RPMI7951 (cell line): ENCODE results near the gene RETN. TPM values are rescaled to one million over a fixed set of nuclear protein-coding genes. Genes with fewer than 3 reads are reported as not detected.

Source experiments
- DNase-seq: peaks from one replicate; pipeline ENCODE4 v3.0.0-alpha.2; 2012; ENCODE audit warnings: low read depth
- total RNA-seq: library from RNA; depleted of rRNA; stranded (reverse); fragments of >200 nt; shearing (Covaris generic); gene quantifications from 2 replicates; pipeline ENCODE4 v1.2.3, GENCODE V29; 2014; rRNA removed

RETN gene
- total RNA-seq, 1 experiment from 2014 or later: not detected

- no peak for DNase-seq
Observed at GRCh38 chr19:7705387-7706187, 36.7 kb downstream of the RETN start.

DNA sequence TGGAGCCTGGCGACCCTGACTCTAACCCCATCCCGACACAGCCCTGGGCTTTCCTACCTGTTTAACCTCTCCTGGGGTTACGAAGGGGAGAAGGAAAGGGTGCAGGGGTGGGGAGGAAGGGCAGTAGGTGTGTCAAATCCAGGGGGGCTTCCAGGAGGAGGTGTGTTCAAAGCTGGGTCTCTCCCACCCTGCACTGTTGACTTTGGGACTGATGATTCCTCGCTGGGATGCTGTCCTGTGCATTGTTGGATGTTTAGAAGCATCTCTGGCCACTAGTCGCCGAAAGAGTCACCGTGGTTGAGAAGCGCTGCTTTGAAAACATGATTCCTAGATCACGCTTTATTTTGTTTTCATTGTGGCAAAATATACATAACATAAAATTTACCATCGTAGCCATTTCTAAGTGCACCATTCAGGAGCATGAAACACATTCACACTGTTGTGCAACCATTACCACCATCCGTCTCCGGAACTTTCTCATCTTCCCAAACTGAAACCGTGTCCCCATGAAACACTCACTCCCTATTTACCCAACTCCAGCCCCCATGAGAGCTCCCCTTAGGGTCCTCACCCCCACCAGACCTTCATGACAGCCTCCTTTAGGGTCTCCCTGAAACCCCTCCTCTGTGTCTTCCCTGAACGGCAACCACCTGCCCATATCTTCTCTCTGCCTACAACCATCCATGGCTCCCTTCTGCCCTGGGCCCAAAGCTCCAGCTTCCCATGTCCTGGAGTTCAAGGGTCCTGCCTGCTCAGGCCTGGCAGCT, 37.5 kb downstream of the RETN start:
- no peak for DNase-seq

DNA sequence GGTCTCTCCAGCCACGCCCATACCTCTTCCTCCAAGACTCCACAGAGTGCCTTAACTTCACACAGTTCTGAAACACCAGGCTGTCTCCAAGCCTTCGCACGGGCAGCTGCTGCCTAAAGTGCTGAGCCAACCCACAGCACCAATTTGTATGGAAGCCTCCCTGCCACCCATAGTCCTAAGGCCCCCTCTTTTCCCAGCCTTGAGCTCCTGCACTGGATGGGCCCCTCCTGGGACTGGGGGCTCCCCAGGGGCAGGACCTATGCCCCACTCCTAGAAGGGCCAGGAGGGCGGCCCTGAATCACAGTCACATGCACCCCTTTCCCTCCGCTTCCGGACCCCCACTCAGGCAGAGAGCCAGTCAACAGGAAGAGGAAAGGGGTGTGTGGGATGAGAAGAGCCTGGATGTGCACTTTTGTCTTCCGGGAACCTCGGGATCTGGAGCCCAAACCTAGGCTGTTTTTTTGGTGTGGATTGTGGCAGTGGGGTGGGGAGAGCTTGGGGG, 38.2 kb downstream of the RETN start:
- DNase-seq: no peak

DNA sequence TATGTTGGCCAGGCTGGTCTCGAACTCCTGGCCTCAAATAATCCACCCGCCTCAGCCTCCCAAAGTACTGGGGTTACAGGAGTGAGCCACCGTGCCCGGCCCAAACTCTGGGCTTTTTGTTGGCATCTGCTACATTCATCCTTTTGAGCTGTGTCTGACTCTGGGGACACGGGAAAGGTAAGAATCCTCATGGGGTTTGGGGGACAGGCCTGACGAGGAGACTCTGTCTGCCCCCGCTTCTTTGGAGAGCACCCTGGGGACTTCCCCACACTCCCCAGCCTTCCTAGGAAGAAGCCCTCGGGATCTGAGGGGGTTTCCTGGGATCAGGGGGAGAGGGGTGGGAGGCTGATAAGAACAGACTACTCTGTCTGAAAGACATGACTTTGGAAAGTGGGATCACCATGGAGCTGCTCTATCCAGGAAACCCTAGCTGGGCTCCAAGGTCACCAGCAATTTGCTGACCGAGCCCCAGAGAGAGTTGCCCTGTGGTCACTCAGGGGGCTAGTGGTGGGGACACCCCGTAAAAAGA, 41.1 kb downstream of the RETN start:
- no peak for DNase-seq

GRCh38 chr19:7710616-7711015, 41.8 kb downstream of the RETN start:
- DNase-seq: no peak

DNA sequence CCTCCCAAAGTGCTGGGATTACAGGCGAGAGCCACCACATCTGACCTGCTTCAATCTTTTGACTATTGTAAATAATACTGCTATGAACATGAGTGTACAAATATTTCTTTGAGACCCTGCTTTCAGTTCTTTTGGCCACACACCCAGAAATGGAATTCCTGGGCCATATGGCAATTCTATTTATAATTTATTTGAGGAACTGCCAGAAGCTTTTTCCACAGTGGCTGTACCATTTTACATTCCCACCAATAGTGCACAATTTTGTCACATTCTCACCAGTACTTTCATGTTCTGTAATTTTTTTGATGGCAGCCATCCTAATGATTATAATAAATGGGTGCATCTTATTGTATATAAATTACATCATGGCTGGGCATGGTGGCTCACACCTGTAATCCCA, 46.8 kb downstream of the RETN start:
- no peak for DNase-seq

- DNase-seq: no peak
Observed at GRCh38 chr19:7716762-7717161, 47.9 kb downstream of the RETN start.

DNA sequence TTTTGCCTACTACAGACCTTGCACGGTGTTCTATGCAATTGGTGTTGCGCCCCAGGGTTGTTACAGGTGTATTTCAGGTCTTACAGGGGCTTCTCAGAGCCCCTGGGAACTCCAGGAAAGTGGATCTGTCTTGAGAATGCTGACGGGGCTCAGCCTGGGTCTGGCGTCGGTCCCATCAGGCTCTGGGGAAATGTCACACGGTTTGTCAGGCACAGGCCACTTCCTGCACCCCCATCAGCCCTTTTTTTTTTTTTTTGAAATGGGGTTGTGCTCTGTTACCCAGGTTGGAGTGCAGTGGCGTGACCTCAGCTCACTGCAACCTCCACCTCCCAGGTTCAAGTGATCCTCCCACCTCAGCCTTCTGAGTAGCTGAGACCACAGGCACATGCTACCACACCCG, 49.8 kb downstream of the RETN start:
- no peak for DNase-seq

Other genes starting within 250 kb of the RETN start
- 0.36 and 3.2 TPM in 2 replicates for gene PEX11G, start 180.0 kb upstream of the RETN start, total RNA-seq
- gene ZNF358, start 152.9 kb upstream of the RETN start, total RNA-seq: 35.8 and 50.3 TPM in 2 replicates
- gene MCOLN1, start 146.4 kb upstream of the RETN start, total RNA-seq: 2.0 and 3.5 TPM in 2 replicates
- gene PNPLA6, start 133.3 kb upstream of the RETN start, total RNA-seq: 44.7 and 51.5 TPM in 2 replicates
- gene CAMSAP3, start 73.2 kb upstream of the RETN start, total RNA-seq: not detected in 2 replicates
- 27.7 and 29.4 TPM in 2 replicates for gene XAB2, start 39.5 kb upstream of the RETN start, total RNA-seq
- gene PET100, start 39.3 kb upstream of the RETN start, total RNA-seq: 80.6 and 92.9 TPM in 2 replicates
- not detected in 2 replicates for gene PCP2, start 35.3 kb upstream of the RETN start, total RNA-seq
- 1.3 and 3.3 TPM in 2 replicates for gene STXBP2, start 31.9 kb upstream of the RETN start, total RNA-seq
- gene MCEMP1, start 8.0 kb downstream of the RETN start, total RNA-seq: not detected in 2 replicates
- gene TRAPPC5, start 11.8 kb downstream of the RETN start, total RNA-seq: 52.6 and 61.5 TPM in 2 replicates
- gene FCER2, start 33.1 kb downstream of the RETN start, total RNA-seq: not detected in 2 replicates
- not detected in 2 replicates for gene CLEC4G, start 63.1 kb downstream of the RETN start, total RNA-seq
- not detected in 2 replicates for gene CD209, start 78.5 kb downstream of the RETN start, total RNA-seq
- gene CLEC4M, start 94.2 kb downstream of the RETN start, total RNA-seq: not detected in 2 replicates
- gene EVI5L, start 161.2 kb downstream of the RETN start, total RNA-seq: 6.8 and 8.1 TPM in 2 replicates
- not detected in 2 replicates for gene PRR36, start 205.3 kb downstream of the RETN start, total RNA-seq
- 5.2 and 7.3 TPM in 2 replicates for gene LRRC8E, start 219.5 kb downstream of the RETN start, total RNA-seq
- 5.0 and 6.4 TPM in 2 replicates for gene MAP2K7, start 234.8 kb downstream of the RETN start, total RNA-seq
- 0.36 and 2.1 TPM in 2 replicates for gene TGFBR3L, start 245.8 kb downstream of the RETN start, total RNA-seq